ENCODE measurements around the gene NAPEPLD.

The NAPEPLD gene

GRCh38 chr7:103124429-103124979, 24.4 kb downstream of the NAPEPLD start:
- H3K36me3 ChIP-seq, result peaks cover 31% of the 10 kb centered on the region
- no peaks in the 10 kb centered on the region for H3K9me3 ChIP-seq (ENCODE audit: severe bottlenecking)

GRCh38 chr7:103123529-103123928, 25.4 kb downstream of the NAPEPLD start:
- TF ChIP-seq, protein P1, sequence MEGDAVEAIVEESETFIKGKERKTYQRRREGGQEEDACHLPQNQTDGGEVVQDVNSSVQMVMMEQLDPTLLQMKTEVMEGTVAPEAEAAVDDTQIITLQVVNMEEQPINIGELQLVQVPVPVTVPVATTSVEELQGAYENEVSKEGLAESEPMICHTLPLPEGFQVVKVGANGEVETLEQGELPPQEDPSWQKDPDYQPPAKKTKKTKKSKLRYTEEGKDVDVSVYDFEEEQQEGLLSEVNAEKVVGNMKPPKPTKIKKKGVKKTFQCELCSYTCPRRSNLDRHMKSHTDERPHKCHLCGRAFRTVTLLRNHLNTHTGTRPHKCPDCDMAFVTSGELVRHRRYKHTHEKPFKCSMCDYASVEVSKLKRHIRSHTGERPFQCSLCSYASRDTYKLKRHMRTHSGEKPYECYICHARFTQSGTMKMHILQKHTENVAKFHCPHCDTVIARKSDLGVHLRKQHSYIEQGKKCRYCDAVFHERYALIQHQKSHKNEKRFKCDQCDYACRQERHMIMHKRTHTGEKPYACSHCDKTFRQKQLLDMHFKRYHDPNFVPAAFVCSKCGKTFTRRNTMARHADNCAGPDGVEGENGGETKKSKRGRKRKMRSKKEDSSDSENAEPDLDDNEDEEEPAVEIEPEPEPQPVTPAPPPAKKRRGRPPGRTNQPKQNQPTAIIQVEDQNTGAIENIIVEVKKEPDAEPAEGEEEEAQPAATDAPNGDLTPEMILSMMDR (IDR thresholded peaks at IDR 0.05; ENCODE audit: low read depth, low read length), result no peak
- peaks cover 34% of the 10 kb centered on the region for H3K36me3 ChIP-seq

More at GRCh38 chr7:103124429-103124979, 24.4 kb downstream of the NAPEPLD start:
- DNase-seq, result no peak
- Histone ChIP-seq H3K27me3 (ENCODE audit: insufficient read depth, low read depth, severe bottlenecking) (no peaks in the 10 kb centered on the region), H3K27ac (no peak overlapping the region), H3K4me3 (ENCODE audit: low read depth, low read length) (no peak overlapping the region)
- TF ChIP-seq, protein P1 (IDR thresholded peaks at IDR 0.05; ENCODE audit: low read depth, low read length), result no peak

DNA sequence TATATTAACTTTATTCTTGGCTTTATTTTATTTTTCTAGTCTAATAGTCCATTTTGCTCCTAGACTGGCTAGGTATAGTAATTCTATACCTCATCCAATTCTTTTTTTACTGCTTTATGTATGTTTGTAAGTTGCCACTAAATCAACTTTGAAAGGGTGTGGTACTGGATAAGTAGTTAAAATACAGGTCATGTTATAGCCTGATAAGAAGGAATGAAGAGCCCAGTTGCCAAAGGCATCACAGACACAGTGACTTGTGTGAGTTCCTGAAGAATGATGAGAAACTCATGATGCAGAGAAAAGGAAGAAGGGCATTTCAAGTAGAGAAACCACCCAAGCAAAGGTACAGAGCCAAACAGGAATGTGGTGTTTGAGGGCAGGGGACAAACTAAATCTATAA, 27.3 kb downstream of the NAPEPLD start:
- Histone ChIP-seq H3K9me3 (ENCODE audit: severe bottlenecking) (no peaks in the 10 kb centered on the region), H3K27me3 (ENCODE audit: insufficient read depth, low read depth, severe bottlenecking) (no peaks in the 10 kb centered on the region), H3K4me3 (ENCODE audit: low read depth, low read length) (no peak overlapping the region), H3K36me3 (peaks cover 25% of the 10 kb centered on the region), H3K27ac (no peak overlapping the region)
- TF ChIP-seq, protein P1 (IDR thresholded peaks at IDR 0.05; ENCODE audit: low read depth, low read length), result no peak
- no peak for DNase-seq

More at GRCh38 chr7:103123529-103123928, 25.4 kb downstream of the NAPEPLD start:
- no peaks in the 10 kb centered on the region for H3K9me3 ChIP-seq (ENCODE audit: severe bottlenecking)
- H3K27me3 ChIP-seq (ENCODE audit: insufficient read depth, low read depth, severe bottlenecking), result no peaks in the 10 kb centered on the region
- no peak overlapping the region for H3K4me3 ChIP-seq (ENCODE audit: low read depth, low read length)
- H3K27ac ChIP-seq, result no peak overlapping the region
- no peak for DNase-seq

DNA sequence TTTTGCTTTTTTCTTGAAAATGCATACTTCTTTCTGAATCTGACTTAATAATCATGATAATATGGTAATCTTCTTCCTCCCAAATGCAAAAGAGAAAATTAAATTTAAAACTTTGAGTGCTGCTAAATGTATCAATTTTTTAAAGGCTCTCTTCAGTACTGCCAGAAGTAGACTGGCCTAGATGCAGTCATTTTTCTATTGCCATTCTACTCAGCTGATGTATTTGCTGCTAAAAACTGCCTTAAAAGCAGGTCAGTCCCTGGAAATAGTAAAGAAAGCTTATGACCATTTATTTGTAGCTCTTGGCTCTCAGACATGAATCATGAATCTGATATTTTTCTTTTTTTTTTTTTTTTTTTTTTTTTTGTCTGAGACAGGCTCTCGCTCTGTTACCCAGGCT, 28.5 kb downstream of the NAPEPLD start:
- Histone ChIP-seq H3K9me3 (ENCODE audit: severe bottlenecking) (no peaks in the 10 kb centered on the region), H3K27ac (no peak overlapping the region), H3K27me3 (ENCODE audit: insufficient read depth, low read depth, severe bottlenecking) (no peaks in the 10 kb centered on the region), H3K4me3 (ENCODE audit: low read depth, low read length) (no peak overlapping the region), H3K36me3 (peaks cover 21% of the 10 kb centered on the region)
- no peak for DNase-seq
- TF ChIP-seq, protein P1 (IDR thresholded peaks at IDR 0.05; ENCODE audit: low read depth, low read length), result no peak

GRCh38 chr7:103119791-103120291, 29.1 kb downstream of the NAPEPLD start:
- Histone ChIP-seq H3K9me3 (ENCODE audit: severe bottlenecking) (no peaks in the 10 kb centered on the region), H3K27ac (no peak overlapping the region), H3K4me3 (ENCODE audit: low read depth, low read length) (no peak overlapping the region), H3K27me3 (ENCODE audit: insufficient read depth, low read depth, severe bottlenecking) (no peaks in the 10 kb centered on the region), H3K36me3 (peaks cover 21% of the 10 kb centered on the region)
- DNase-seq, result no peak
- TF ChIP-seq, protein P1 (IDR thresholded peaks at IDR 0.05; ENCODE audit: low read depth, low read length), result no peak

- no peak overlapping the region for H3K27ac ChIP-seq
- H3K27me3 ChIP-seq (ENCODE audit: insufficient read depth, low read depth, severe bottlenecking), result no peaks in the 10 kb centered on the region
- peaks cover 18% of the 10 kb centered on the region for H3K36me3 ChIP-seq
- no peak overlapping the region for H3K4me3 ChIP-seq (ENCODE audit: low read depth, low read length)
- H3K9me3 ChIP-seq (ENCODE audit: severe bottlenecking), result no peaks in the 10 kb centered on the region
- TF ChIP-seq, protein P1 (IDR thresholded peaks at IDR 0.05; ENCODE audit: low read depth, low read length), result no peak
- DNase-seq, result no peak
Measured at GRCh38 chr7:103117465-103117864, 31.4 kb downstream of the NAPEPLD start.
